ENCODE measurements around the gene NDUFA8. TPM values are rescaled to one million over a fixed set of nuclear protein-coding genes. Genes with fewer than 3 reads are reported as not detected.

NDUFA8 gene
- total RNA-seq, 3 donors from 2014 or later: 30.4 to 37.5 (median 30.5) TPM

GRCh38 chr9:122130837-122131236 is 28.7 kb downstream of the NDUFA8 start:
- intact Hi-C loops (cut with DNase I; ENCODE audit: low total_unique reads): no loop called here
- Histone ChIP-seq H3K4me1 (no peaks in the 10 kb centered on the region), H3K36me3 (no peaks in the 10 kb centered on the region), H3K27me3 (peaks cover 0 to 15% of the 10 kb centered on the region in 2 donors), H3K27ac (no peak overlapping the region), H3K9me3 (no peaks in the 10 kb centered on the region), H3K4me3 (no peak overlapping the region)
- TF ChIP-seq POLR2A (IDR thresholded peaks at IDR 0.05) (no peak), CTCF (IDR thresholded peaks at IDR 0.05) (no peak), POLR2AphosphoS5 (IDR thresholded peaks at IDR 0.05) (no peak)
- no peak for DNase-seq (ENCODE audit: low spot score in 2 of 2)

- peaks cover 0 to 21% of the 10 kb centered on the region in 2 donors for H3K27me3 ChIP-seq
- DNase-seq (ENCODE audit: low spot score in 2 of 2): no peak
- H3K4me1 ChIP-seq: no peaks in the 10 kb centered on the region
- H3K27ac ChIP-seq: no peak overlapping the region
- no peak for TF ChIP-seq POLR2AphosphoS5 (IDR thresholded peaks at IDR 0.05)
- TF ChIP-seq CTCF (IDR thresholded peaks at IDR 0.05): no peak
- TF ChIP-seq POLR2A (IDR thresholded peaks at IDR 0.05): no peak
- no peaks in the 10 kb centered on the region for H3K36me3 ChIP-seq
- H3K9me3 ChIP-seq: no peaks in the 10 kb centered on the region
- intact Hi-C loops (cut with DNase I; ENCODE audit: low total_unique reads): no loop called here
- no peak overlapping the region for H3K4me3 ChIP-seq
These were observed 29.6 kb downstream of the NDUFA8 start for GRCh38 chr9:122129969-122130368.

GRCh38 chr9:122128969-122129343 is 30.6 kb downstream of the NDUFA8 start:
- no peaks in the 10 kb centered on the region for H3K36me3 ChIP-seq
- H3K4me3 ChIP-seq: no peak overlapping the region
- no peaks in the 10 kb centered on the region for H3K9me3 ChIP-seq
- no peaks in the 10 kb centered on the region for H3K4me1 ChIP-seq
- TF ChIP-seq CTCF (IDR thresholded peaks at IDR 0.05) (no peak), POLR2AphosphoS5 (IDR thresholded peaks at IDR 0.05) (no peak), POLR2A (IDR thresholded peaks at IDR 0.05) (no peak)
- peak overlapping the region in 1 of 2 donors; percentile 38 for H3K27ac ChIP-seq
- peaks cover 0 to 26% of the 10 kb centered on the region in 2 donors for H3K27me3 ChIP-seq
- intact Hi-C loops (cut with DNase I; ENCODE audit: low total_unique reads): no loop called here
- no peak for DNase-seq (ENCODE audit: low spot score in 2 of 2)

DNA sequence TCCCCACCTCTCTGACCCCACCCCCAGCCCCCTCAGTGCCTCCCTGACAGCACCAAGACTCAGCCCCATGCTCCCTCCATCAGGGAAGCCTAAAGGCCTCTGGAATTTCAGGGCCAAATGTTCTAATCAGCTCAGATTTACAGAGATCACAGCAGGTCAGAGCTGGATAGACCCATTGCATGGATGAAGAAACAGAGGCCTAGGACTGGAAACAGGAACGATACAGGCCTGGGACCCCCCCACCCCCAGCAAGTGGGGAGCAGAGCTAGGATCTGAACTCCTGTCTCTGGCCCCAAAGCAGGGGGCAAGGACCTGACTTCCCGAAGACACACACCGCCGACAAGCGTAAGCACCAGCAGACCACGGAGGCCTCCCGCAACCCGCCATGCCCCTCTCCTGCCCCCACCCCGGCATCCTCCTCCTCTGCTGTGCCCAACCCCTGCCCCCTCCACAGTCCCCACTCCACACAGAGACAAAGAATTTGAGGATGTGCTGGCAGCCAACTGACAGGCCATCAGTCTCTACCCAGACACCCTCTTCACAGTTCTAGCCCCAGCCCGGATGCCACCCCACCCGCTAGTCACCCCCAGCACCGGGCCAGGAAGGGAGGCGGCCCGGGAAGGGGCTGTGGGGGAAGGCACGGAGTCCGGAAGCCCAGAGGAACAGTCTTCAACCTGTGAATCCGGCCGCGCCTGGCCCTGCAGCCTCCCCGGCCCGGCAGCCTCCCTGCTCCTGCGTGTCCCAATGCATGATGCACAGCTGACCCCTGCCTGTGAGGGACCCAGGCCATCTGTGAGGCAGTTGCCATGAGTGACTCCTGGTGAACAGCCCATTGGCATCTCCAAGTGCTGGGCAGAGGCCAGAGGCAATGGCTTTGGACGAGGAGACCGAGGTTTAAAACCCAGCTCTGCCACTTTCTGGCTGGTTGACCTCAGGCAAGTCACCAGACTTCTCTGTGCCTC is 31.3 kb downstream of the NDUFA8 start:
- Histone ChIP-seq H3K4me3 (no peak overlapping the region), H3K36me3 (no peaks in the 10 kb centered on the region), H3K27me3 (peaks cover 0 to 26% of the 10 kb centered on the region in 2 donors), H3K9me3 (no peaks in the 10 kb centered on the region), H3K4me1 (no peaks in the 10 kb centered on the region), H3K27ac (peak overlapping the region in 1 of 2 donors; percentile 38)
- TF ChIP-seq POLR2AphosphoS5 (IDR thresholded peaks at IDR 0.05): peak in 1 of 3 donors; percentile 28
- TF ChIP-seq POLR2A (IDR thresholded peaks at IDR 0.05): no peak
- DNase-seq (ENCODE audit: low spot score in 2 of 2): no peak
- intact Hi-C loops (cut with DNase I; ENCODE audit: low total_unique reads): no loop called here

GRCh38 chr9:122127396-122127798 is 32.2 kb downstream of the NDUFA8 start:
- TF ChIP-seq POLR2A (IDR thresholded peaks at IDR 0.05): no peak
- TF ChIP-seq POLR2AphosphoS5 (IDR thresholded peaks at IDR 0.05): no peak
- no peak for TF ChIP-seq CTCF (IDR thresholded peaks at IDR 0.05)
- Histone ChIP-seq H3K9me3 (no peaks in the 10 kb centered on the region), H3K4me1 (no peaks in the 10 kb centered on the region), H3K4me3 (no peak overlapping the region), H3K27me3 (peaks cover 0 to 26% of the 10 kb centered on the region in 2 donors), H3K27ac (no peak overlapping the region), H3K36me3 (no peaks in the 10 kb centered on the region)
- no peak for DNase-seq (ENCODE audit: low spot score in 2 of 2)
- intact Hi-C loops (cut with DNase I; ENCODE audit: low total_unique reads): no loop called here
